ENCODE results near the gene MAPKAP1. TPM values are rescaled to one million over a fixed set of nuclear protein-coding genes. Genes with fewer than 3 reads are reported as not detected.

MAPKAP1 gene
- polyA plus RNA-seq, 3 donors: 39.9 to 57.5 (median 44.1) TPM

DNA sequence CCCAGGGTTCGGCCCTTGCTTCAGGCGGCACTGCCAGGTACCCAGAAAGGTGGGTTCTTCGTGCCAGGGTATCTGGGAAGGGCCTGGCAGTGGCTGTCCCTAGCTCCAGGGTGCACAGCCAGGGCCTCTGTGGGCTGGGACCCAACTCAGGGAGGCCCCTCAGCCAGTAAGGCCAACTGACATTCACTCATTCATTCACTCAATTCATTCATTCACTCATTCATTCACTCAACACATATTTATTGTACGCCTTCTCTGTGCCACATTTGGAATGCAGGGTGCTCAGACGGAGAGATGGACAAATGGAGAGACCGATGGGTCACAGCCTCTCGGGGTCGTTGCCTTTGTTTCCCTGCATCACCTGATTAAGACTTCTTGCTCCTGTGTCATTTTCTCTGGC, 290.5 kb downstream of the MAPKAP1 start:
- H3K9me3 ChIP-seq (replicated peaks in 1 of 2; ENCODE audit: control insufficient read depth in 1 of 2, insufficient read depth in 1 of 2, low read length in 2 of 2): no peaks in the 10 kb centered on the region
- H3K4me3 Mint-ChIP-seq: no peak overlapping the region
- no peaks in the 10 kb centered on the region for H3K27me3 ChIP-seq (ENCODE audit: control insufficient read depth in 2 of 2, insufficient read depth in 2 of 2, low read length in 2 of 2)
- peaks cover 2% of the 10 kb centered on the region for H3K4me1 Mint-ChIP-seq
- no peak overlapping the region for H3K9ac ChIP-seq (ENCODE audit: insufficient read depth, low read length, poor library complexity, severe bottlenecking)
- peaks cover 0 to 7% (median 2%) of the 10 kb centered on the region in 3 donors for H3K27me3 Mint-ChIP-seq (ENCODE audit: low read depth in 3 of 3)
- H3K9me3 Mint-ChIP-seq: peaks cover 0 to 2% (median 0%) of the 10 kb centered on the region in 7 donors
- intact Hi-C loops (cut with micrococcal nuclease): no loop called here
- H3K27ac ChIP-seq (ENCODE audit: low read depth in 1 of 2, low read length in 2 of 2): no peak overlapping the region
- no peaks in the 10 kb centered on the region for H3K79me2 ChIP-seq (ENCODE audit: insufficient read depth, low read length)
- H2AFZ ChIP-seq (ENCODE audit: insufficient read depth, low read depth, low read length, poor library complexity, severe bottlenecking): no peak overlapping the region
- H3K27ac Mint-ChIP-seq: peak overlapping the region in 1 of 7 donors; percentile 26
- no peak for DNase-seq
- 96% methylated on average over 6 of the region's 8 CpGs for WGBS (ENCODE audit: insufficient coverage)
- no peaks in the 10 kb centered on the region for H3K36me3 Mint-ChIP-seq
- H3K4me3 ChIP-seq (replicated peaks in 1 of 3; ENCODE audit: low read depth in 2 of 3, low read length in 3 of 3): no peak overlapping the region
- TF ChIP-seq CTCF (IDR thresholded peaks at IDR 0.05): no peak
- H3K4me2 ChIP-seq (replicated peaks; ENCODE audit: extremely low read depth, low read length, poor library complexity, severe bottlenecking): no peak overlapping the region
- no peaks in the 10 kb centered on the region for H3K4me1 ChIP-seq (ENCODE audit: control insufficient read depth in 1 of 2, insufficient read depth in 2 of 2, low read length in 2 of 2)
- no peaks in the 10 kb centered on the region for H4K20me1 ChIP-seq (ENCODE audit: insufficient read depth, low read length)
- H3K36me3 ChIP-seq (replicated peaks in 1 of 2; ENCODE audit: control insufficient read depth in 1 of 2, insufficient read depth in 2 of 2, low read length in 2 of 2): no peaks in the 10 kb centered on the region

GRCh38 chr9:125415583-125416460, 291.2 kb downstream of the MAPKAP1 start:
- H3K4me1 Mint-ChIP-seq: peaks cover 2% of the 10 kb centered on the region
- DNase-seq: no peak
- no peaks in the 10 kb centered on the region for H3K36me3 Mint-ChIP-seq
- peaks cover 0 to 7% (median 2%) of the 10 kb centered on the region in 3 donors for H3K27me3 Mint-ChIP-seq (ENCODE audit: low read depth in 3 of 3)
- no peak overlapping the region for H3K27ac Mint-ChIP-seq
- Histone ChIP-seq H3K79me2 (ENCODE audit: insufficient read depth, low read length) (no peaks in the 10 kb centered on the region), H3K4me3 (replicated peaks in 1 of 3; ENCODE audit: low read depth in 2 of 3, low read length in 3 of 3) (no peak overlapping the region), H3K9ac (ENCODE audit: insufficient read depth, low read length, poor library complexity, severe bottlenecking) (no peak overlapping the region), H3K4me2 (replicated peaks; ENCODE audit: extremely low read depth, low read length, poor library complexity, severe bottlenecking) (no peak overlapping the region), H3K27me3 (ENCODE audit: control insufficient read depth in 2 of 2, insufficient read depth in 2 of 2, low read length in 2 of 2) (no peaks in the 10 kb centered on the region), H3K9me3 (replicated peaks in 1 of 2; ENCODE audit: control insufficient read depth in 1 of 2, insufficient read depth in 1 of 2, low read length in 2 of 2) (no peaks in the 10 kb centered on the region), H3K27ac (ENCODE audit: low read depth in 1 of 2, low read length in 2 of 2) (no peak overlapping the region), H3K36me3 (replicated peaks in 1 of 2; ENCODE audit: control insufficient read depth in 1 of 2, insufficient read depth in 2 of 2, low read length in 2 of 2) (no peaks in the 10 kb centered on the region), H3K4me1 (ENCODE audit: control insufficient read depth in 1 of 2, insufficient read depth in 2 of 2, low read length in 2 of 2) (no peaks in the 10 kb centered on the region), H4K20me1 (ENCODE audit: insufficient read depth, low read length) (no peaks in the 10 kb centered on the region), H2AFZ (ENCODE audit: insufficient read depth, low read depth, low read length, poor library complexity, severe bottlenecking) (no peak overlapping the region)
- H3K9me3 Mint-ChIP-seq: peaks cover 0 to 2% (median 0%) of the 10 kb centered on the region in 7 donors
- H3K4me3 Mint-ChIP-seq: no peak overlapping the region
- TF ChIP-seq CTCF (IDR thresholded peaks at IDR 0.05): no peak
- WGBS (ENCODE audit: insufficient coverage): 92% methylated on average over 17 of the region's 23 CpGs
- intact Hi-C loops (cut with micrococcal nuclease): no loop called here
